ENCODE measurements around the gene PREX1. TPM values are rescaled to one million over a fixed set of nuclear protein-coding genes. Genes with fewer than 3 reads are reported as not detected.
A peak's percentile ranks its signal among the peaks of the same experiment; 100 is the strongest.

The PREX1 gene
- total and polyA plus RNA-seq, 4 donors = 20.4 to 49.0 (median 42.6) TPM

DNA sequence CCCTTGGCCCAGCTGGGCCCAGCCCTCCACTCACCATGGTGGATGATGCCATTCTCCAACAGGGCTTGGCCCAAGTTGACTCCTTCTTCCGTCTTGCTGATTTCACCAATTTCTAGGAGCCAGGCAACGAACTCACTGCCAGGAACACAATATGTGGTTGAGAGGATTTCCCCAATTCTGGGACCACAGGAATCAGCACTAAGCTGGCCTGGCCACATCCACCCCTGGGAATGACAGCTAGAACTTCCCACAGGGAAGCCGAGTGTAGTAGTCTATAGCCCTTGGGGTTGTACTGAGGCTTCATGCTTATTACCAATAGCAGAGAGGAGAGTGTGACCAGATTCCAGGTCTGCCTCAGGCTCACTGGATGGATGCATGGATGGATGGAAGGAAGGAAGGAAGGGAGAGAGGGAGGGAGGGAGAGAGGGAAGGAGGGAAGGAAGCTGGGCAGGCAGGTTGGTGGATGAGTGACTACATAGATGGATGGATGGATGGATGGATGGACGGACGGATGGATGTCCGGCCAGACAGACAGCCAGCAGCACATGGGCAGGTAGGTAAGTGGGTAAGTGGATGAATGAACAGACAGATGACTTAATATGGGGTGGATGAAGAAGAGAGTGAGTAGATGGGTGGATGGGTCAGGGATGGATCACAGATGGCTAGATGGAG, 146.5 kb downstream of the PREX1 start:
- Histone ChIP-seq H3K27ac (ENCODE audit: low read depth in 1 of 2, low read length in 2 of 2) (no peak overlapping the region), H3K36me3 (ENCODE audit: control insufficient read depth in 1 of 2, insufficient read depth in 2 of 2, low read length in 1 of 2) (no peaks in the 10 kb centered on the region), H3K4me1 (ENCODE audit: control insufficient read depth in 1 of 2, insufficient read depth in 2 of 2, low read length in 2 of 2) (peaks cover 0 to 3% of the 10 kb centered on the region in 2 donors), H3K27me3 (ENCODE audit: control insufficient read depth in 1 of 2, insufficient read depth in 2 of 2, low read length in 1 of 2) (no peaks in the 10 kb centered on the region), H3K9me3 (ENCODE audit: control insufficient read depth, low read length) (no peaks in the 10 kb centered on the region), H3K4me3 (ENCODE audit: low read length in 2 of 2) (no peak overlapping the region)
- WGBS, 2 donors = 64 to 69% methylated on average over 6 of the region's 6 CpGs
- ATAC-seq (ENCODE audit: low FRiP score) = no peak
- intact Hi-C loops (cut with DNase I) = loop anchor here in 1 of 2 donors (5.0 kb wide), 1 partner anchor 146 kb away; the partner anchor contains the start of gene PREX1
- DNase-seq = peak; percentile 15 to 32

DNA sequence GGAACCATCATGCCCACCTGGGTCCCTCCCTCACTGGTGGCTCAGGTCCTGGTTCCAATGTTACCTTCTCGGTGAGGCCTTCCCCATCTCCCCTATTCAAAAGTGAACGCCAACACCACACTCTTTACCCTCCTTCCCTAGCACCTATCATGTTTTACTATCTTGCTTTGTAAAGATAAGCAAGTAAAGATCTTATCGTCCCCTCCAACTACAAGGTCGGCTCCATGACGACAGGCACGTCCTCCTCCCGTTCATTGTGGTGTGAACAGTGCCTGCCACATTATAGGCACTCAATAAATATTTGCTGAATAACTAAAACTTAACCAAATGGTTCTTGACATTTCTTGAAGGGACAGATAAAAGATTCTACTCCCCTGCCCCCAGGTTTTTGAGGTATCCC, 147.1 kb downstream of the PREX1 start:
- H3K27me3 ChIP-seq (ENCODE audit: control insufficient read depth in 1 of 2, insufficient read depth in 2 of 2, low read length in 1 of 2) = no peaks in the 10 kb centered on the region
- peaks cover 0 to 3% of the 10 kb centered on the region in 2 donors for H3K4me1 ChIP-seq (ENCODE audit: control insufficient read depth in 1 of 2, insufficient read depth in 2 of 2, low read length in 2 of 2)
- no peaks in the 10 kb centered on the region for H3K9me3 ChIP-seq (ENCODE audit: control insufficient read depth, low read length)
- ATAC-seq (ENCODE audit: low FRiP score) (no peak), DNase-seq (peak; percentile 13 to 33)
- peaks cover 0 to 2% of the 10 kb centered on the region in 2 donors for H3K36me3 ChIP-seq (ENCODE audit: control insufficient read depth in 1 of 2, insufficient read depth in 2 of 2, low read length in 1 of 2)
- H3K4me3 ChIP-seq (ENCODE audit: low read length in 2 of 2) = no peak overlapping the region
- H3K27ac ChIP-seq (ENCODE audit: low read depth in 1 of 2, low read length in 2 of 2) = no peak overlapping the region
- 95 to 97% methylated on average over 7 of the region's 7 CpGs for WGBS, 2 donors
- intact Hi-C loops (cut with DNase I) = loop anchor here in 1 of 2 donors (5.0 kb wide), 1 partner anchor 147 kb away; the partner anchor contains the start of gene PREX1

DNA sequence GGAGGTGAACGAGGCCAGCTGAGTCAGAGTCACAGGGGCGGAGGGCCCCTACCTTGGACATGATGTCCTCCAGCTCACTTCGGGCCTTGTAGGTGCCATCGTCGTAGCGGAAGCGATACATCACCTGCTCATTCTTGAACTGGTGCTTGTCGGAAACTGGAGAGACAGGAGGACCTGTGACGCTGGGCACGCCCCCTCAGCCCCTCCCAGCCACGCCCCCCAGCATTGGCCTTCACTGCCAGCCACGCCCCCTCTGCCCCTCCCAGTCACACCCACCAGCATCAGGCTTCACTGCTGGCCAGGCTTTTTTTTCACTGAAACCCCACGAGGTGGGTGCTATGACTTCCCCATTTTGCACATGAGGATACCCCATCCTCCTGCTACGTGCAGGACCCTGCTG, 148.2 kb downstream of the PREX1 start:
- Histone ChIP-seq H3K4me3 (ENCODE audit: low read length in 2 of 2) (no peak overlapping the region), H3K4me1 (ENCODE audit: control insufficient read depth in 1 of 2, insufficient read depth in 2 of 2, low read length in 2 of 2) (peaks cover 0 to 3% of the 10 kb centered on the region in 2 donors), H3K36me3 (ENCODE audit: control insufficient read depth in 1 of 2, insufficient read depth in 2 of 2, low read length in 1 of 2) (peaks cover 0 to 2% of the 10 kb centered on the region in 2 donors), H3K27ac (ENCODE audit: low read depth in 1 of 2, low read length in 2 of 2) (no peak overlapping the region), H3K9me3 (ENCODE audit: control insufficient read depth, low read length) (no peaks in the 10 kb centered on the region), H3K27me3 (ENCODE audit: control insufficient read depth in 1 of 2, insufficient read depth in 2 of 2, low read length in 1 of 2) (no peaks in the 10 kb centered on the region)
- DNase-seq = peak; percentile 44 to 69
- no peak for ATAC-seq (ENCODE audit: low FRiP score)
- intact Hi-C loops (cut with DNase I) = no loop called here
- 84 to 85% methylated on average over 14 of the region's 14 CpGs for WGBS, 2 donors

DNA sequence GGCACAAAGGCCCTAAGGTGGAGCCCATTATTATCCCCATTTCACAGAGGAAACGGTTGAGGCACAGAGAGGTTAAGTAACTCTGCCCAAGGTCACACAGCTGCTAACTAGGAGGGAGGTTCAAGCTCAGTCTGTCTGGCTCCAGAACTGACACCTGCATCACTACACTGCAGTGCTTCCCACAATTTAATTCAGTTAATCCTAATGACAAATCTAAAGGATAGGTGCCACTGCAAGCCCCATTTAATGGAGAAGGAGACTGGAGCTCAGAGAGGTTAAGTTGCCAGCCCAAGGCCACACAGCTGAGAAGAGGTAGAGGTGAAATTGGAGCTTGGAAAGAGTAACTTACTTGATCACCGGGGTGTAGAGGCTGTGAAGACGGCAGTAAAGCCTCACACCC, 148.8 kb downstream of the PREX1 start:
- intact Hi-C loops (cut with DNase I) = no loop called here
- WGBS, 2 donors = 86 to 92% methylated on average over 3 of the region's 3 CpGs

DNA sequence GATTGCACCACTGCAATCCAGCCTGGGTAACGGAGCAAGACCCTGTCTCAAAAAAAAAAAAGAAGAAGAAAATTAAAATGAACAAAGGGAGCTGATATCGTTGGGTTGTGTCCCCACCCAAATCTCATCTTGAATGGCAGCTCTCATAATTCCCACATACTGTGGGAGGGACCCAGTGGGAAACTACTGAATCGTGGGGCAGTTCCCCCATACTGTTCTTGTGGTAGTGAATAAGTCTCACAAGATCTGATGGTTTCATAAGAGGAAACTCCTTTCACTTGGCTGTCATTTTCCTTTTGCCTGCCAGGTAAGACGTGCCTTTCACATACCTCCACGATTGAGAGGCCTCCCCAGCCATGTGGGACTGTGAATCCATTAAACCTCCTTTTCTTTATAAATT, 149.4 kb downstream of the PREX1 start:
- no peaks in the 10 kb centered on the region for H3K27me3 ChIP-seq (ENCODE audit: control insufficient read depth in 1 of 2, insufficient read depth in 2 of 2, low read length in 1 of 2)
- peaks cover 0 to 3% of the 10 kb centered on the region in 2 donors for H3K4me1 ChIP-seq (ENCODE audit: control insufficient read depth in 1 of 2, insufficient read depth in 2 of 2, low read length in 2 of 2)
- intact Hi-C loops (cut with DNase I) = no loop called here
- DNase-seq (peak in 1 of 2 donors; percentile 1), ATAC-seq (ENCODE audit: low FRiP score) (no peak)
- peaks cover 0 to 2% of the 10 kb centered on the region in 2 donors for H3K36me3 ChIP-seq (ENCODE audit: control insufficient read depth in 1 of 2, insufficient read depth in 2 of 2, low read length in 1 of 2)
- H3K9me3 ChIP-seq (ENCODE audit: control insufficient read depth, low read length) = no peaks in the 10 kb centered on the region
- no peak overlapping the region for H3K4me3 ChIP-seq (ENCODE audit: low read length in 2 of 2)
- H3K27ac ChIP-seq (ENCODE audit: low read depth in 1 of 2, low read length in 2 of 2) = no peak overlapping the region
- 87 to 88% methylated on average over 5 of the region's 5 CpGs for WGBS, 2 donors

More for the DNA sequence above, 148.8 kb downstream of the PREX1 start:
- no peaks in the 10 kb centered on the region for H3K27me3 ChIP-seq (ENCODE audit: control insufficient read depth in 1 of 2, insufficient read depth in 2 of 2, low read length in 1 of 2)
- no peak overlapping the region for H3K27ac ChIP-seq (ENCODE audit: low read depth in 1 of 2, low read length in 2 of 2)
- no peak for ATAC-seq (ENCODE audit: low FRiP score)
- no peak for DNase-seq
- peaks cover 0 to 3% of the 10 kb centered on the region in 2 donors for H3K4me1 ChIP-seq (ENCODE audit: control insufficient read depth in 1 of 2, insufficient read depth in 2 of 2, low read length in 2 of 2)
- H3K9me3 ChIP-seq (ENCODE audit: control insufficient read depth, low read length) = no peaks in the 10 kb centered on the region
- no peak overlapping the region for H3K4me3 ChIP-seq (ENCODE audit: low read length in 2 of 2)
- peaks cover 0 to 2% of the 10 kb centered on the region in 2 donors for H3K36me3 ChIP-seq (ENCODE audit: control insufficient read depth in 1 of 2, insufficient read depth in 2 of 2, low read length in 1 of 2)

DNA sequence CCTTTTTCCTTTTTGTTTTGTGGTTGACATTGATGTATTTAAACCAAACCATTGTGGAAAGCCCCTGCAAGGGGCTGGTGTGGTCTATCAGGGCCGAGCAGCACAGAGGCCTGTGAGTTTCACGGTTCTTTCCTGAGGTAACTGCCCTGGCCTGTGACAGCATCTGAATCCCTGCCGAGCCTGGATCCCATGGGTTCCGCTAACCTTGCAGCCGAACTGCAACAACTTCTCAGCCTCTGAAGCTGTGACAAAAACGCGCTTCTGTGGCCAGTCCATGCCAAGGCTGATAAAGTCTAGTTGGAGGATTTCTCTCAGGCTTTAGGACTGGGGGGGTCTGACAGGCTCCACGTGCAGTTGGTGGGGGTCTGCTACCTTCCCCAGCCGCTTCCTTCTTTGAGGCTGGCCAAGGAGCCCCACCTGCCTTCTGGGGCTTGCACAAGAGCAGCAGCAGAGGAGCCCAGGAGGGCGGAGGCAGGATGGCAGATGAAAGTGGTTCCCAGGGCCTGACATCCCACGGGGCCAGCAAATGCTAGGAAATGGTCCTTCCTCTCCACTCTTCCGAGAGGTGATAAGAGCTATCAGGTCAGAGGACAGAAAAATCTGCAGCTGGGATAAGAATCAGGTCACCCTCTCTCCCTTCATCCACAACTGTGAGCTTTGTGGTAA, 150.9 kb downstream of the PREX1 start:
- Histone ChIP-seq H3K4me1 (ENCODE audit: control insufficient read depth in 1 of 2, insufficient read depth in 2 of 2, low read length in 2 of 2) (no peaks in the 10 kb centered on the region), H3K27me3 (ENCODE audit: control insufficient read depth in 1 of 2, insufficient read depth in 2 of 2, low read length in 1 of 2) (no peaks in the 10 kb centered on the region), H3K27ac (ENCODE audit: low read depth in 1 of 2, low read length in 2 of 2) (no peak overlapping the region), H3K4me3 (ENCODE audit: low read length in 2 of 2) (no peak overlapping the region), H3K9me3 (ENCODE audit: control insufficient read depth, low read length) (no peaks in the 10 kb centered on the region), H3K36me3 (ENCODE audit: control insufficient read depth in 1 of 2, insufficient read depth in 2 of 2, low read length in 1 of 2) (peaks cover 0 to 2% of the 10 kb centered on the region in 2 donors)
- intact Hi-C loops (cut with DNase I) = no loop called here
- DNase-seq = peak; percentile 38 to 69
- 83 to 85% methylated on average over 12 of the region's 12 CpGs for WGBS, 2 donors
- no peak for ATAC-seq (ENCODE audit: low FRiP score)

DNA sequence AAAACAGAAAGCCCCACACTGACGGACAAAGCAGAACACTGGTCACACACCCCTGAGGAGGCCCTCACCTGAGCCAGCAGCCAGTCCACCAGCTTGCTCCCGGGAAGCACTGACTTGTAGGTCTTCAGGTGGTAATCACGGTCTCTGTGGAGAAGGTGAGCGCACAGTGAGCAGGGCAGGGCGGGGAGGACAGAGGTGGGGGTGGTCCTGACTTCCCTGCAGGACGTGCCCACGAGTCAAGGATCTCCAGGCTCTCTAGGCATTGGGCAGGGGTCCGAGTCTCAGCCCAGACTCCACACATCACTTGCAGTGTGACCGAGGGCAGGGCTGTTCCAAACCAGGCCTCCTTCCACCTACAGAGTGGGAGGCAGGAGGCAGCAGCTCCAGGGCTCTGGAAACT, 151.7 kb downstream of the PREX1 start:
- intact Hi-C loops (cut with DNase I) = no loop called here
- Histone ChIP-seq H3K9me3 (ENCODE audit: control insufficient read depth, low read length) (no peaks in the 10 kb centered on the region), H3K27me3 (ENCODE audit: control insufficient read depth in 1 of 2, insufficient read depth in 2 of 2, low read length in 1 of 2) (no peaks in the 10 kb centered on the region), H3K4me1 (ENCODE audit: control insufficient read depth in 1 of 2, insufficient read depth in 2 of 2, low read length in 2 of 2) (no peaks in the 10 kb centered on the region), H3K27ac (ENCODE audit: low read depth in 1 of 2, low read length in 2 of 2) (no peak overlapping the region), H3K36me3 (ENCODE audit: control insufficient read depth in 1 of 2, insufficient read depth in 2 of 2, low read length in 1 of 2) (peaks cover 0 to 2% of the 10 kb centered on the region in 2 donors), H3K4me3 (ENCODE audit: low read length in 2 of 2) (no peak overlapping the region)
- DNase-seq = peak; percentile 26 to 44
- no peak for ATAC-seq (ENCODE audit: low FRiP score)
- WGBS, 2 donors = 88 to 94% methylated on average over 9 of the region's 9 CpGs

DNA sequence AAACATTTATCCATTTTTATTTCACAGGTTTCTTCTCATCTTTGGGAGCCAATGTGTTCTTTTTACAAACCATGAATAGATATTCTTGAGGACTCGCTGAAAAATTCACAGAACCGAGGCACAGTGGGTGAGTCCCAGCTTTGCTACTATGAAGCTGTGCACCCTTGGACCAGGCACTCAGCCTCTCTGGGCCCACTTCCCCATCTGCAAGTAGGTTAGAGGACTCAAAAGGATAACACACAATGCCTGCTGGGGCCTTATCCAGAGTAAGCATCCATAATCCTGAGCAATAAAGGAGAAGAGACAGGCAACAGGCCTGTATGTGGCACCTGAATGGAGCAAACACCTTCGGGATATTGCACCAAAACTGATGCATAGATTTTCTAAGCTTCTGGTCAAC, 153.3 kb downstream of the PREX1 start:
- WGBS, 2 donors = 87% methylated on average over 3 of the region's 3 CpGs
- H3K9me3 ChIP-seq (ENCODE audit: control insufficient read depth, low read length) = no peaks in the 10 kb centered on the region
- intact Hi-C loops (cut with DNase I) = no loop called here
- H3K36me3 ChIP-seq (ENCODE audit: control insufficient read depth in 1 of 2, insufficient read depth in 2 of 2, low read length in 1 of 2) = peaks cover 0 to 2% of the 10 kb centered on the region in 2 donors
- H3K4me1 ChIP-seq (ENCODE audit: control insufficient read depth in 1 of 2, insufficient read depth in 2 of 2, low read length in 2 of 2) = no peaks in the 10 kb centered on the region
- ATAC-seq (ENCODE audit: low FRiP score) = no peak
- H3K27ac ChIP-seq (ENCODE audit: low read depth in 1 of 2, low read length in 2 of 2) = no peak overlapping the region
- DNase-seq = peak in 1 of 2 donors; percentile 10
- no peak overlapping the region for H3K4me3 ChIP-seq (ENCODE audit: low read length in 2 of 2)
- no peaks in the 10 kb centered on the region for H3K27me3 ChIP-seq (ENCODE audit: control insufficient read depth in 1 of 2, insufficient read depth in 2 of 2, low read length in 1 of 2)

DNA sequence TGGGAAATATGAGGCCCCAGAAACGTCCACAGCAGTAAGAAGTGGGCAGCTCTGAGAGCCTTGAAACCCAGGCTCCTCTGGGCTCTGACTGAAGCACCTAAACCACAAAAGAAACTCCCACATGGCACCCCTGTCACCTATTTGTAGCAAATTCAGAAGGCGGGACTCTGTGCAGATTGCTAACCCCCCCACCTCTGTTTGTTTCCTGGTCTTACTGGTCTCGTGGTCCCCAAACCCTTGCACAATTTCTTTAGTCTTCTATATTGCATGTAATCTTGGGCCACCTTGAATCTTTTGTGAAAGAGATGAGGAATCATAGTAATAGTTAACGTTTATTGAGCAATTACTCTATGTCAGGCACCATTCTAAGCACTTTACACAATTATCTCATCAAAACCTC, 154.3 kb downstream of the PREX1 start:
- ATAC-seq (ENCODE audit: low FRiP score) (no peak), DNase-seq (peak in 1 of 2 donors; percentile 18)
- Histone ChIP-seq H3K9me3 (ENCODE audit: control insufficient read depth, low read length) (no peaks in the 10 kb centered on the region), H3K27me3 (ENCODE audit: control insufficient read depth in 1 of 2, insufficient read depth in 2 of 2, low read length in 1 of 2) (no peaks in the 10 kb centered on the region), H3K36me3 (ENCODE audit: control insufficient read depth in 1 of 2, insufficient read depth in 2 of 2, low read length in 1 of 2) (peaks cover 0 to 2% of the 10 kb centered on the region in 2 donors), H3K4me3 (ENCODE audit: low read length in 2 of 2) (no peak overlapping the region), H3K4me1 (ENCODE audit: control insufficient read depth in 1 of 2, insufficient read depth in 2 of 2, low read length in 2 of 2) (no peaks in the 10 kb centered on the region), H3K27ac (ENCODE audit: low read depth in 1 of 2, low read length in 2 of 2) (no peak overlapping the region)
- intact Hi-C loops (cut with DNase I) = no loop called here
- WGBS, 2 donors = 89 to 95% methylated on average over 4 of the region's 4 CpGs
